GM12878 (cell line): ENCODE measurements around the gene DCUN1D4. TPM values are rescaled to one million over a fixed set of nuclear protein-coding genes. Genes with fewer than 3 reads are reported as not detected.

Source experiments
- ATAC-seq: fragments of 200-7000 bp; cut with Tn5 transposase; 3 replicates; pipeline ENCODE4 v1.9.1; 2020; ENCODE audit warnings: mild to moderate bottlenecking, moderate library complexity
- BruUV-seq: library from RNA; stranded (reverse); fragments of 400-500 nt; replicated peaks from 2 replicates; lab custom pipeline; 2021; lab: Mats Ljungman, UMichigan
- CTCF ChIA-PET: fragments of 300-600 bp; sonication (Branson Sonifier 250); formaldehyde crosslinking; extraction: SDS; loops from one replicate; lab custom pipeline; 2021; ENCODE audit warnings: inconsistent platforms; lab: Yijun Ruan, JAX
- POLR2A ChIA-PET: fragments of 350-600 bp; formaldehyde crosslinking; extraction: SDS; loops from one replicate; lab custom pipeline; 2021; ENCODE audit warnings: inconsistent platforms; lab: Charles Lee
- RAD21 ChIA-PET: fragments of 300-600 bp; sonication (Branson Sonifier 250); formaldehyde crosslinking; loops from one replicate; lab custom pipeline; 2023; ENCODE audit warnings: antibody characterized with exemption; ENCODE audit not compliant: unreplicated experiment; lab: Charles Lee
- SMC1A ChIA-PET: fragments of 300-600 bp; sonication (Branson Sonifier 250); formaldehyde crosslinking; loops from one replicate; lab custom pipeline; 2023; ENCODE audit not compliant: unreplicated experiment, uncharacterized antibody; lab: Charles Lee
- DNase-seq: peaks from one replicate; pipeline ENCODE4 v3.0.0-alpha.2; 2011; ENCODE audit warnings: low read depth, low spot score
- FAIRE-seq: peaks from 3 replicates; lab custom pipeline; 2011; peaks lifted over from hg19 to GRCh38; lab: Jason Lieb, UNC
- H2AFZ ChIP-seq: 2 replicates; pipeline ENCODE4 v1.6.0; 2011; ENCODE audit warnings: low read depth, low read length, control low read depth; ENCODE audit not compliant: control insufficient read depth
- H3K27ac ChIP-seq: 2 replicates; pipeline ENCODE4 v1.5.1; 2011; ENCODE audit warnings: control low read depth; ENCODE audit not compliant: control insufficient read depth, insufficient read depth
- H3K27me3 ChIP-seq, 2 experiments: replicated peaks in 1 of 2; 2 replicates each; pipeline versions ENCODE4 v1.6.0 to v1.6.1; 2011; ENCODE audit warnings: low read length in 1 of 2; ENCODE audit not compliant: control insufficient read depth in 2 of 2, insufficient read depth in 2 of 2
- H3K36me3 ChIP-seq, 2 experiments: 2 replicates each; pipeline ENCODE4 v1.5.1; 2011; ENCODE audit warnings: low read length in 1 of 2; ENCODE audit not compliant: control insufficient read depth in 2 of 2, insufficient read depth in 2 of 2
- H3K4me1 ChIP-seq: 2 replicates; pipeline ENCODE4 v1.6.1; 2011; ENCODE audit warnings: mild to moderate bottlenecking, low read length, moderate library complexity, mixed read lengths; ENCODE audit not compliant: control insufficient read depth, insufficient read depth
- H3K4me2 ChIP-seq: 2 replicates; pipeline ENCODE4 v1.6.0; 2011; ENCODE audit warnings: control low read depth; ENCODE audit not compliant: control insufficient read depth, insufficient read depth
- H3K4me3 ChIP-seq: fragments of 200-600 bp; sonication (generic); 2 replicates; pipeline ENCODE4 v1.5.1; 2016
- H3K79me2 ChIP-seq: 2 replicates; pipeline ENCODE4 v1.6.0; 2011; ENCODE audit warnings: low read length; ENCODE audit not compliant: control insufficient read depth, insufficient read depth
- H3K9ac ChIP-seq: 2 replicates; pipeline ENCODE4 v1.8.0; 2011; ENCODE audit warnings: low read length, control low read depth, mixed read lengths; ENCODE audit not compliant: control insufficient read depth, insufficient read depth
- H3K9me3 ChIP-seq: replicated peaks from 3 replicates; pipeline ENCODE4 v1.5.1; 2011; ENCODE audit warnings: mild to moderate bottlenecking, low read length; ENCODE audit not compliant: control insufficient read depth, insufficient read depth
- H4K20me1 ChIP-seq: 2 replicates; pipeline ENCODE4 v1.6.0; 2011; ENCODE audit not compliant: control insufficient read depth, insufficient read depth
- JUNB ChIP-seq: IDR thresholded peaks from 2 replicates; pipeline ENCODE4 v1.6.1; 2016; ENCODE audit warnings: antibody characterized with exemption, mild to moderate bottlenecking
- SUZ12 ChIP-seq: fragments of 200-600 bp; sonication (generic); IDR thresholded peaks from one replicate; pipeline ENCODE4 v1.6.1; 2018; ENCODE audit warnings: antibody characterized with exemption, mild to moderate bottlenecking; ENCODE audit not compliant: unreplicated experiment
- ZBTB11 ChIP-seq: fragments of 450-650 bp; formaldehyde crosslinking; IDR thresholded peaks from 2 replicates; pipeline ENCODE4 v1.5.0; 2022; ENCODE audit warnings: mild to moderate bottlenecking, missing genetic modification characterization
- WGBS: methylation state at CpG from one replicate; pipeline ENCODE4 v1.1.6; 2016; ENCODE audit warnings: low lambda C conversion rate; ENCODE audit not compliant: insufficient replicate concordance, insufficient coverage; ENCODE audit errors: missing lambda C conversion rate; 5-methylcytosine and 5-hydroxymethylcytosine counted together
- in situ Hi-C: fragments of 300-500 bp; cut with MboI; formaldehyde crosslinking; loops from 9 replicates; pipeline ENCODE4 v1.14.3; 2018; ENCODE audit warnings: mixed read lengths
- intact Hi-C: fragments of 100-400 bp; cut with micrococcal nuclease; formaldehyde crosslinking; loops from one replicate; pipeline ENCODE4 v1.14.2; 2022; ENCODE audit not compliant: unreplicated experiment
- polyA plus RNA-seq, 11 experiments: library from polyadenylated mRNA; depleted of rRNA in 4 of 11; unstranded in 6 of 11; stranded (reverse) in 5 of 11; fragments of >200 nt; fragmentation: Nextera tagmentation in 4 of 11; fragmentation: Illumina TruSeq in 1 of 11; extraction: Ambion mirVana in 4 of 11; extraction: Trizol in 1 of 11; gene quantifications; 1 replicate in 1 of 11; 2 replicates in 10 of 11; pipeline versions ENCODE4 v1.2.1 to v1.2.3, GENCODE V29; 2011 to 2016; ENCODE audit warnings: inconsistent platforms in 2 of 11, missing spikeins in 2 of 11, low read depth in 1 of 11
- total RNA-seq, 4 experiments: library from RNA; depleted of rRNA in 3 of 4; stranded (reverse); fragments of >200 nt in 3 of 4; fragmentation: Illumina TruSeq in 1 of 4; extraction: Trizol in 1 of 4; gene quantifications; 2 replicates each; pipeline versions ENCODE4 v1.2.1 to v1.2.3, GENCODE V29; 2013 to 2021
- TF ChIP-seq, protein P1 (sequence below): IDR thresholded peaks from 2 replicates; pipeline ENCODE4 v1.6.1; 2012; ENCODE audit warnings: low read depth, low read length, improper control_type of control experiment
- TF ChIP-seq, protein P2 (sequence below): IDR thresholded peaks from 2 replicates; pipeline ENCODE4 v1.6.1; 2011; ENCODE audit warnings: mild to moderate bottlenecking, low read depth, low read length, moderate library complexity; ENCODE audit not compliant: insufficient replicate concordance
- TF ChIP-seq, protein P3 (sequence below): fragments of 450-650 bp; IDR thresholded peaks from 2 replicates; pipeline ENCODE4 v1.6.1; 2017; ENCODE audit warnings: mild to moderate bottlenecking, moderate library complexity

Gene DCUN1D4
- total and polyA plus RNA-seq, 10 of the 15 experiments (the other 5 are each of a cell fraction or from before 2014, with no cell fraction given): 7.1 to 62.6 (median 16.8) TPM

DNA sequence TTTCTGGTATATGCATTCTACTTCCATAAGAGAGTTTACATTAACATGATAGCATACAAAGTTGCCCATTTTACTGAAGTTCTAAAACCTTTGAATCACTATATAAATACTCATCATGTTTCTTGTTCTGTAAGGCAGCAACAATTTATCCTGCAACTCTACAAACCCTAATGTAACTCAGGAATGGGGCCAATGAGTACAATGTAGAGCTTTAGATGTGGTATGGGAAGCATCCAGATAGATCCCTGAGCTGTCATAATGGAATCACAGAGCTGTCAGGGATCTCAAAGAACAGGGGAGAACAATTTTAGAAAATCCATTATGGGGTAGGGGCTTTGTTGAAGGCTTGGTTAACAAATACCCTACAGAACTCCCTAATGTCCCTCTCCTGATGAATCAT is 88.5 kb downstream of the DCUN1D4 start (continued):
- no peak for TF ChIP-seq ZBTB11
- TF ChIP-seq, protein P1, sequence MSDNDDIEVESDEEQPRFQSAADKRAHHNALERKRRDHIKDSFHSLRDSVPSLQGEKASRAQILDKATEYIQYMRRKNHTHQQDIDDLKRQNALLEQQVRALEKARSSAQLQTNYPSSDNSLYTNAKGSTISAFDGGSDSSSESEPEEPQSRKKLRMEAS: no peak
- TF ChIP-seq, protein P2, sequence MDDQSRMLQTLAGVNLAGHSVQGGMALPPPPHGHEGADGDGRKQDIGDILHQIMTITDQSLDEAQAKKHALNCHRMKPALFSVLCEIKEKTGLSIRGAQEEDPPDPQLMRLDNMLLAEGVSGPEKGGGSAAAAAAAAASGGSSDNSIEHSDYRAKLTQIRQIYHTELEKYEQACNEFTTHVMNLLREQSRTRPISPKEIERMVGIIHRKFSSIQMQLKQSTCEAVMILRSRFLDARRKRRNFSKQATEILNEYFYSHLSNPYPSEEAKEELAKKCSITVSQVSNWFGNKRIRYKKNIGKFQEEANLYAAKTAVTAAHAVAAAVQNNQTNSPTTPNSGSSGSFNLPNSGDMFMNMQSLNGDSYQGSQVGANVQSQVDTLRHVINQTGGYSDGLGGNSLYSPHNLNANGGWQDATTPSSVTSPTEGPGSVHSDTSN: no peak

DNA sequence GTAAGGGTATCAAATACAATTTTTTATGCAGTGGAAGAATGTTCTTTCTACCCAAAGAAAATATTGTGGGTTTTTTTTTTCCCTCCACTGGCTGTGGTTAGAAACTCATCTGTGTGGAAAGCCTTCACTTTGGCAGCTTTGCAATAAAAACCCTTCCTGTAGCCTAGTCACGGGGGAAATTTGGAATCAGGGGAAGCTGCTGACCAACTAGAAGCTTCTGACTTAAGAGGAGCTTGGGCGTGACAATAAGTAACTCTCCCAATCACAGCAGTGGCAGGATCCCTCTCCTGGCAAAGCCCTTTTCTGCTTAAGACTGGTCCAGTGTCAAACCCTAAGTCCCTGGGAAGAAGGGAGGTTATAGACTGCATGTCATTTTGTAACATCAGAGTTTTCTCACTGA is 89.3 kb downstream of the DCUN1D4 start:
- H3K36me3 ChIP-seq: no peaks in the 10 kb centered on the region
- no peaks in the 10 kb centered on the region for H3K79me2 ChIP-seq
- no peaks in the 10 kb centered on the region for H3K9me3 ChIP-seq
- intact Hi-C loops (loop anchor here (5.0 kb wide), 1 partner anchor 45 kb away; no protein-coding TSS in a partner anchor), in situ Hi-C loops (no loop called here)
- BruUV-seq: no TSS peak
- ChIA-PET RAD21 (no interaction called here), CTCF (no interaction called here), POLR2A (no interaction called here), SMC1A (no interaction called here)
- FAIRE-seq: no peak
- H2AFZ ChIP-seq: no peak overlapping the region
- no peak for ATAC-seq
- 0% methylated on average over 2 of the region's 2 CpGs for WGBS
- no peaks in the 10 kb centered on the region for H3K4me1 ChIP-seq
- no peak overlapping the region for H3K9ac ChIP-seq
- DNase-seq: no peak
- TF ChIP-seq, protein P3, sequence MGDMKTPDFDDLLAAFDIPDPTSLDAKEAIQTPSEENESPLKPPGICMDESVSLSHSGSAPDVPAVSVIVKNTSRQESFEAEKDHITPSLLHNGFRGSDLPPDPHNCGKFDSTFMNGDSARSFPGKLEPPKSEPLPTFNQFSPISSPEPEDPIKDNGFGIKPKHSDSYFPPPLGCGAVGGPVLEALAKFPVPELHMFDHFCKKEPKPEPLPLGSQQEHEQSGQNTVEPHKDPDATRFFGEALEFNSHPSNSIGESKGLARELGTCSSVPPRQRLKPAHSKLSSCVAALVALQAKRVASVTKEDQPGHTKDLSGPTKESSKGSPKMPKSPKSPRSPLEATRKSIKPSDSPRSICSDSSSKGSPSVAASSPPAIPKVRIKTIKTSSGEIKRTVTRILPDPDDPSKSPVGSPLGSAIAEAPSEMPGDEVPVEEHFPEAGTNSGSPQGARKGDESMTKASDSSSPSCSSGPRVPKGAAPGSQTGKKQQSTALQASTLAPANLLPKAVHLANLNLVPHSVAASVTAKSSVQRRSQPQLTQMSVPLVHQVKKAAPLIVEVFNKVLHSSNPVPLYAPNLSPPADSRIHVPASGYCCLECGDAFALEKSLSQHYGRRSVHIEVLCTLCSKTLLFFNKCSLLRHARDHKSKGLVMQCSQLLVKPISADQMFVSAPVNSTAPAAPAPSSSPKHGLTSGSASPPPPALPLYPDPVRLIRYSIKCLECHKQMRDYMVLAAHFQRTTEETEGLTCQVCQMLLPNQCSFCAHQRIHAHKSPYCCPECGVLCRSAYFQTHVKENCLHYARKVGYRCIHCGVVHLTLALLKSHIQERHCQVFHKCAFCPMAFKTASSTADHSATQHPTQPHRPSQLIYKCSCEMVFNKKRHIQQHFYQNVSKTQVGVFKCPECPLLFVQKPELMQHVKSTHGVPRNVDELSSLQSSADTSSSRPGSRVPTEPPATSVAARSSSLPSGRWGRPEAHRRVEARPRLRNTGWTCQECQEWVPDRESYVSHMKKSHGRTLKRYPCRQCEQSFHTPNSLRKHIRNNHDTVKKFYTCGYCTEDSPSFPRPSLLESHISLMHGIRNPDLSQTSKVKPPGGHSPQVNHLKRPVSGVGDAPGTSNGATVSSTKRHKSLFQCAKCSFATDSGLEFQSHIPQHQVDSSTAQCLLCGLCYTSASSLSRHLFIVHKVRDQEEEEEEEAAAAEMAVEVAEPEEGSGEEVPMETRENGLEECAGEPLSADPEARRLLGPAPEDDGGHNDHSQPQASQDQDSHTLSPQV: no peak
- no peak for TF ChIP-seq SUZ12
- no peak for TF ChIP-seq JUNB
- H3K4me2 ChIP-seq: no peak overlapping the region
- H3K27me3 ChIP-seq: no peaks in the 10 kb centered on the region; a peak in 1 of 4 replicates
- no peaks in the 10 kb centered on the region for H4K20me1 ChIP-seq
- H3K27ac ChIP-seq: no peak overlapping the region
- H3K4me3 ChIP-seq: no peak overlapping the region
